Measurements from ENCODE around the gene HEXA.

The HEXA gene

DNA sequence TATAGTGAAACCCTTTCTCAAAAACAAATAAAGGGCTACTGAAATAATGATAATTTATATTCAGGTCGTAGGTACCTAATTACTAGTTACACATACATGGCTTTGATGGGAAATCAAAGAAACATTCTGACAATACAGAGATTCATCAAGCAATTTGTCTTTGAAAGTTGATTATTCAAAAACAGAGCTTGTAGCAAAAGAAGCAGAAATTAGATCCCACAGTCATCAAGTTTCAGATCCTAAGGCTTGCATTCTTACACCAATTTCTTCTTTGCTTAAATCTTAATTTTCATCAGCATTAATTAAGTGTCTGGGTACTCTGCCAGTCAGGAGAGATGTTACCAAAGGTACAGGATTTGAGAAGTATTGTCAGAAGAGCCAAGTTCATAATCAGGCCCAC is 1.5 kb upstream of the HEXA start:
- Histone ChIP-seq H3K27ac (ENCODE audit: extremely low read depth, low read depth, low read length) (no peak overlapping the region), H3K4me1 (ENCODE audit: control insufficient read depth, insufficient read depth, low read length) (peaks cover 6% of the 10 kb centered on the region; the same call in 1 of the 2 replicates), H3K4me3 (ENCODE audit: low read depth, low read length) (no peak overlapping the region), H3K36me3 (ENCODE audit: control insufficient read depth in 2 of 2, insufficient read depth in 1 of 2, low read length in 2 of 2) (peaks cover 0 to 3% of the 10 kb centered on the region in 2 experiments), H3K9me3 (ENCODE audit: control insufficient read depth, insufficient read depth, low read depth, low read length) (no peaks in the 10 kb centered on the region)
- POLR2A ChIA-PET = interaction anchor here (1.1 kb wide), 1 partner anchor 12 kb away, joined by 3 read pairs; no protein-coding TSS in a partner anchor
- TF ChIP-seq BCL11B (tag by site-specific recombination; IDR thresholded peaks at IDR 0.05; ENCODE audit: low read depth) (no peak), ZFP37 (tag by site-specific recombination; IDR thresholded peaks at IDR 0.05) (no peak), ZNF221 (tag by site-specific recombination; IDR thresholded peaks at IDR 0.05; ENCODE audit: borderline replicate concordance) (no peak), ZNF629 (tag by site-specific recombination; IDR thresholded peaks at IDR 0.05) (no peak), ZFP3 (tag by site-specific recombination; IDR thresholded peaks at IDR 0.05; ENCODE audit: low read depth) (no peak), OSR2 (tag by site-specific recombination; IDR thresholded peaks at IDR 0.05) (no peak), ZNF10 (tag by site-specific recombination; IDR thresholded peaks at IDR 0.05) (no peak), ZXDB (tag by site-specific recombination; IDR thresholded peaks at IDR 0.05) (no peak), ZNF23 (tag by site-specific recombination; IDR thresholded peaks at IDR 0.05; ENCODE audit: borderline replicate concordance) (no peak), ZNF133 (tag by site-specific recombination; IDR thresholded peaks at IDR 0.05) (no peak), REPIN1 (tag by site-specific recombination; IDR thresholded peaks at IDR 0.05; ENCODE audit: low read depth) (no peak), ZNF248 (tag by site-specific recombination; IDR thresholded peaks at IDR 0.05) (no peak), ZNF302 (tag by site-specific recombination; IDR thresholded peaks at IDR 0.05; ENCODE audit: low read depth) (no peak), ZNF510 (tag by site-specific recombination; IDR thresholded peaks at IDR 0.05; ENCODE audit: insufficient replicate concordance) (no peak)
- TF ChIP-seq, protein P1, sequence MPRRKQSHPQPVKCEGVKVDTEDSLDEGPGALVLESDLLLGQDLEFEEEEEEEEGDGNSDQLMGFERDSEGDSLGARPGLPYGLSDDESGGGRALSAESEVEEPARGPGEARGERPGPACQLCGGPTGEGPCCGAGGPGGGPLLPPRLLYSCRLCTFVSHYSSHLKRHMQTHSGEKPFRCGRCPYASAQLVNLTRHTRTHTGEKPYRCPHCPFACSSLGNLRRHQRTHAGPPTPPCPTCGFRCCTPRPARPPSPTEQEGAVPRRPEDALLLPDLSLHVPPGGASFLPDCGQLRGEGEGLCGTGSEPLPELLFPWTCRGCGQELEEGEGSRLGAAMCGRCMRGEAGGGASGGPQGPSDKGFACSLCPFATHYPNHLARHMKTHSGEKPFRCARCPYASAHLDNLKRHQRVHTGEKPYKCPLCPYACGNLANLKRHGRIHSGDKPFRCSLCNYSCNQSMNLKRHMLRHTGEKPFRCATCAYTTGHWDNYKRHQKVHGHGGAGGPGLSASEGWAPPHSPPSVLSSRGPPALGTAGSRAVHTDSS (tag by site-specific recombination; IDR thresholded peaks at IDR 0.05) = no peak
- TF ChIP-seq, protein P2, sequence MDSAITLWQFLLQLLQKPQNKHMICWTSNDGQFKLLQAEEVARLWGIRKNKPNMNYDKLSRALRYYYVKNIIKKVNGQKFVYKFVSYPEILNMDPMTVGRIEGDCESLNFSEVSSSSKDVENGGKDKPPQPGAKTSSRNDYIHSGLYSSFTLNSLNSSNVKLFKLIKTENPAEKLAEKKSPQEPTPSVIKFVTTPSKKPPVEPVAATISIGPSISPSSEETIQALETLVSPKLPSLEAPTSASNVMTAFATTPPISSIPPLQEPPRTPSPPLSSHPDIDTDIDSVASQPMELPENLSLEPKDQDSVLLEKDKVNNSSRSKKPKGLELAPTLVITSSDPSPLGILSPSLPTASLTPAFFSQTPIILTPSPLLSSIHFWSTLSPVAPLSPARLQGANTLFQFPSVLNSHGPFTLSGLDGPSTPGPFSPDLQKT (IDR thresholded peaks at IDR 0.05; ENCODE audit: borderline replicate concordance, low read depth, low read length) = no peak
- TF ChIP-seq, protein P3, sequence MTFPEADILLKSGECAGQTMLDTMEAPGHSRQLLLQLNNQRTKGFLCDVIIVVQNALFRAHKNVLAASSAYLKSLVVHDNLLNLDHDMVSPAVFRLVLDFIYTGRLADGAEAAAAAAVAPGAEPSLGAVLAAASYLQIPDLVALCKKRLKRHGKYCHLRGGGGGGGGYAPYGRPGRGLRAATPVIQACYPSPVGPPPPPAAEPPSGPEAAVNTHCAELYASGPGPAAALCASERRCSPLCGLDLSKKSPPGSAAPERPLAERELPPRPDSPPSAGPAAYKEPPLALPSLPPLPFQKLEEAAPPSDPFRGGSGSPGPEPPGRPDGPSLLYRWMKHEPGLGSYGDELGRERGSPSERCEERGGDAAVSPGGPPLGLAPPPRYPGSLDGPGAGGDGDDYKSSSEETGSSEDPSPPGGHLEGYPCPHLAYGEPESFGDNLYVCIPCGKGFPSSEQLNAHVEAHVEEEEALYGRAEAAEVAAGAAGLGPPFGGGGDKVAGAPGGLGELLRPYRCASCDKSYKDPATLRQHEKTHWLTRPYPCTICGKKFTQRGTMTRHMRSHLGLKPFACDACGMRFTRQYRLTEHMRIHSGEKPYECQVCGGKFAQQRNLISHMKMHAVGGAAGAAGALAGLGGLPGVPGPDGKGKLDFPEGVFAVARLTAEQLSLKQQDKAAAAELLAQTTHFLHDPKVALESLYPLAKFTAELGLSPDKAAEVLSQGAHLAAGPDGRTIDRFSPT (tag by site-specific recombination; IDR thresholded peaks at IDR 0.05) = no peak
- TF ChIP-seq, protein P4, sequence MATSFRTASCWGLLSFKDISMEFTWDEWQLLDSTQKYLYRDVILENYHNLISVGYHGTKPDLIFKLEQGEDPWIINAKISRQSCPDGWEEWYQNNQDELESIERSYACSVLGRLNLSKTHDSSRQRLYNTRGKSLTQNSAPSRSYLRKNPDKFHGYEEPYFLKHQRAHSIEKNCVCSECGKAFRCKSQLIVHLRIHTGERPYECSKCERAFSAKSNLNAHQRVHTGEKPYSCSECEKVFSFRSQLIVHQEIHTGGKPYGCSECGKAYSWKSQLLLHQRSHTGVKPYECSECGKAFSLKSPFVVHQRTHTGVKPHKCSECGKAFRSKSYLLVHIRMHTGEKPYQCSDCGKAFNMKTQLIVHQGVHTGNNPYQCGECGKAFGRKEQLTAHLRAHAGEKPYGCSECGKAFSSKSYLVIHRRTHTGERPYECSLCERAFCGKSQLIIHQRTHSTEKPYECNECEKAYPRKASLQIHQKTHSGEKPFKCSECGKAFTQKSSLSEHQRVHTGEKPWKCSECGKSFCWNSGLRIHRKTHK (tag by site-specific recombination; IDR thresholded peaks at IDR 0.05) = no peak
- TF ChIP-seq, protein P5, sequence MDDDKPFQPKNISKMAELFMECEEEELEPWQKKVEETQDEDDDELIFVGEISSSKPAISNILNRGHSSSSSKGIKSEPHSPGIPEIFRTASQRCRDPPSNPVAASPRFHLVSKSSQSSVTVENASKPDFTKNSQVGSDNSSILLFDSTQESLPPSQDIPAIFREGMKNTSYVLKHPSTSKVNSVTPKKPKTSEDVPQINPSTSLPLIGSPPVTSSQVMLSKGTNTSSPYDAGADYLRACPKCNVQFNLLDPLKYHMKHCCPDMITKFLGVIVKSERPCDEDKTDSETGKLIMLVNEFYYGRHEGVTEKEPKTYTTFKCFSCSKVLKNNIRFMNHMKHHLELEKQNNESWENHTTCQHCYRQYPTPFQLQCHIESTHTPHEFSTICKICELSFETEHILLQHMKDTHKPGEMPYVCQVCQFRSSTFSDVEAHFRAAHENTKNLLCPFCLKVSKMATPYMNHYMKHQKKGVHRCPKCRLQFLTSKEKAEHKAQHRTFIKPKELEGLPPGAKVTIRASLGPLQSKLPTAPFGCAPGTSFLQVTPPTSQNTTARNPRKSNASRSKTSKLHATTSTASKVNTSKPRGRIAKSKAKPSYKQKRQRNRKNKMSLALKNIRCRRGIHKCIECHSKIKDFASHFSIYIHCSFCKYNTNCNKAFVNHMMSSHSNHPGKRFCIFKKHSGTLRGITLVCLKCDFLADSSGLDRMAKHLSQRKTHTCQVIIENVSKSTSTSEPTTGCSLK (tag by site-specific recombination; IDR thresholded peaks at IDR 0.05) = no peak
- TF ChIP-seq, protein P6, sequence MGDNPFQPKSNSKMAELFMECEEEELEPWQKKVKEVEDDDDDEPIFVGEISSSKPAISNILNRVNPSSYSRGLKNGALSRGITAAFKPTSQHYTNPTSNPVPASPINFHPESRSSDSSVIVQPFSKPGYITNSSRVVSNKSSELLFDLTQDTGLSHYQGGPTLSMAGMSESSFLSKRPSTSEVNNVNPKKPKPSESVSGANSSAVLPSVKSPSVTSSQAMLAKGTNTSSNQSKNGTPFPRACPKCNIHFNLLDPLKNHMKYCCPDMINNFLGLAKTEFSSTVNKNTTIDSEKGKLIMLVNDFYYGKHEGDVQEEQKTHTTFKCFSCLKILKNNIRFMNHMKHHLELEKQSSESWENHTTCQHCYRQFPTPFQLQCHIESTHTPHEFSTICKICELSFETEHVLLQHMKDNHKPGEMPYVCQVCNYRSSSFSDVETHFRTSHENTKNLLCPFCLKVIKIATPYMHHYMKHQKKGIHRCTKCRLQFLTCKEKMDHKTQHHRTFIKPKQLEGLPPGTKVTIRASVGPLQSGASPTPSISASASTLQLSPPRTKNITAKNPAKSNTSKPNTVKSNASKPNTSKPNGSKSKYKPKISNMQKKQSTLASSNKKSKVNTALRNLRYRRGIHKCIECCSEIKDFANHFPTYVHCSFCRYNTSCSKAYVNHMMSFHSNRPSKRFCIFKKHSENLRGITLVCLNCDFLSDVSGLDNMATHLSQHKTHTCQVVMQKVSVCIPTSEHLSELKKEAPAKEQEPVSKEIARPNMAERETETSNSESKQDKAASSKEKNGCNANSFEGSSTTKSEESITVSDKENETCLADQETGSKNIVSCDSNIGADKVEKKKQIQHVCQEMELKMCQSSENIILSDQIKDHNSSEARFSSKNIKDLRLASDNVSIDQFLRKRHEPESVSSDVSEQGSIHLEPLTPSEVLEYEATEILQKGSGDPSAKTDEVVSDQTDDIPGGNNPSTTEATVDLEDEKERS (tag by site-specific recombination; IDR thresholded peaks at IDR 0.05) = no peak
- CTCF ChIA-PET = interaction anchor here (1.0 to 1.3 kb wide), 2 partner anchors 64 to 345 kb away, joined by 3 read pairs; no protein-coding TSS in a partner anchor

Data from HEK293 (cell line).